SU-DHL-6 (cell line): ENCODE data around the gene RETREG2.

ENCODE experiments used
- EZH2phosphoT487 ChIP-seq: fragments of 200-600 bp; sonication (generic), shearing (Covaris generic); conservative IDR thresholded peaks from 2 replicates; pipeline ENCODE4 v1.6.1; 2018; ENCODE audit warnings: mild to moderate bottlenecking, antibody characterized with exemption, low read length, moderate library complexity, mixed read lengths
- TF ChIP-seq, protein P1 (sequence below): fragments of 200-600 bp; sonication (generic); IDR thresholded peaks from one replicate; pipeline ENCODE4 v1.5.1; 2017; ENCODE audit warnings: antibody characterized with exemption, mild to moderate bottlenecking, low read length, moderate library complexity; ENCODE audit not compliant: insufficient read depth, poor library complexity, severe bottlenecking

DNA sequence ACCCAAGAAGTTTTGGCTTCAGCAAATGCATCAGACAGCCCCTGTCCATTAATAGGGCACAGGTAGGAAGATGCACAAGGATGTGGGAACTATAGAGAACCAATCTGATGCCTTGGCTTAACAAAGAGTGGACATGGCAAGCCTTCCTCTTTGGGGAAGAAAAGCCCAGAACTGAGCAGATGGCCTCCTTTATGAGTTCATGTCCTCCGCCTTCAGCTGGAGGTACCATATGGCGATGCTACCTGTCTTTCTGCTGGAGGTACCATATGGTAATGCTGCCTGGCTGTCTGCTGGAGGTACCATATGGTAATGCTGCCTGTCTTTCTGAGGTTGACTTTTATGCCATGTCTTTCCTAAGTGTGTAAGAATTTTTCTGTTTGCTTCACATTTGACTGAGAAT, 6.0 kb downstream of the RETREG2 start:
- TF ChIP-seq, protein P1, sequence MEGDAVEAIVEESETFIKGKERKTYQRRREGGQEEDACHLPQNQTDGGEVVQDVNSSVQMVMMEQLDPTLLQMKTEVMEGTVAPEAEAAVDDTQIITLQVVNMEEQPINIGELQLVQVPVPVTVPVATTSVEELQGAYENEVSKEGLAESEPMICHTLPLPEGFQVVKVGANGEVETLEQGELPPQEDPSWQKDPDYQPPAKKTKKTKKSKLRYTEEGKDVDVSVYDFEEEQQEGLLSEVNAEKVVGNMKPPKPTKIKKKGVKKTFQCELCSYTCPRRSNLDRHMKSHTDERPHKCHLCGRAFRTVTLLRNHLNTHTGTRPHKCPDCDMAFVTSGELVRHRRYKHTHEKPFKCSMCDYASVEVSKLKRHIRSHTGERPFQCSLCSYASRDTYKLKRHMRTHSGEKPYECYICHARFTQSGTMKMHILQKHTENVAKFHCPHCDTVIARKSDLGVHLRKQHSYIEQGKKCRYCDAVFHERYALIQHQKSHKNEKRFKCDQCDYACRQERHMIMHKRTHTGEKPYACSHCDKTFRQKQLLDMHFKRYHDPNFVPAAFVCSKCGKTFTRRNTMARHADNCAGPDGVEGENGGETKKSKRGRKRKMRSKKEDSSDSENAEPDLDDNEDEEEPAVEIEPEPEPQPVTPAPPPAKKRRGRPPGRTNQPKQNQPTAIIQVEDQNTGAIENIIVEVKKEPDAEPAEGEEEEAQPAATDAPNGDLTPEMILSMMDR: no peak
- no peak for TF ChIP-seq EZH2phosphoT487
